Measurements from ENCODE around the gene SEPTIN14. TPM values are rescaled to one million over a fixed set of nuclear protein-coding genes. Genes with fewer than 3 reads are reported as not detected.
"Not testable (repeated sequence)": the region's sequence is repeated elsewhere in the genome, so short reads cannot be mapped to it uniquely, and the experiment has no call there.

The SEPTIN14 gene
- total RNA-seq, 1 donor from 2014 or later, result not detected

- DNase-seq, result no peak
- no peak for ATAC-seq (ENCODE audit: poor library complexity)
- intact Hi-C loops (cut with DNase I), result no loop called here
Observed at GRCh38 chr7:55792048-55792447, 70.5 kb downstream of the SEPTIN14 start.

GRCh38 chr7:55787796-55788195, 74.8 kb downstream of the SEPTIN14 start:
- ATAC-seq (ENCODE audit: poor library complexity) (no peak), DNase-seq (no peak)
- intact Hi-C loops (cut with DNase I), result no loop called here

- intact Hi-C loops (cut with DNase I), result no loop called here
- ATAC-seq (ENCODE audit: poor library complexity) (no peak), DNase-seq (no peak)
Observed at GRCh38 chr7:55786901-55787300, 75.7 kb downstream of the SEPTIN14 start.

GRCh38 chr7:55785444-55785843, 77.1 kb downstream of the SEPTIN14 start:
- intact Hi-C loops (cut with DNase I); DNase-seq; ATAC-seq (ENCODE audit: poor library complexity): not testable (repeated sequence)

DNA sequence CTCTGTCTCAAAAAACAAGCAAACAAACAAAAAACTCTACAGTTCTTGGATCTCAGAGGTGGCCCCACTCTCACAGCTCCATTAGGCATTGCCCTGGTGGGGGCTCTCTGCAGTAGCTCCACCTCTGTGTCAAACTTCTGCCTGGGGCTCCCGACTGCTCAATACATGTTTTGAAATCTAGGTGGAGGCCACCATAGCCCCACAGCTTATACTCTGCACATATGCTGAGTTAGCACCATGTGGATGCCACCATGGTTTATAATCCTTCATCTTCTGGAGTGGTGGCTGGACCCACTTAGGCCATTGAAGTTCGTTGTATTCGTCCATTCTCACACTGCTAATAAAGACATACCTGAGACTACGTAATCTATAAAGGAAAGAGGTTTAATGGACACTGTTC, 78.4 kb downstream of the SEPTIN14 start:
- intact Hi-C loops (cut with DNase I), result no loop called here
- DNase-seq, result no peak
- no peak for ATAC-seq (ENCODE audit: poor library complexity)

- ATAC-seq (ENCODE audit: poor library complexity), result no peak
- intact Hi-C loops (cut with DNase I), result no loop called here
- no peak for DNase-seq
Observed at GRCh38 chr7:55778631-55779030, 83.9 kb downstream of the SEPTIN14 start.

DNA sequence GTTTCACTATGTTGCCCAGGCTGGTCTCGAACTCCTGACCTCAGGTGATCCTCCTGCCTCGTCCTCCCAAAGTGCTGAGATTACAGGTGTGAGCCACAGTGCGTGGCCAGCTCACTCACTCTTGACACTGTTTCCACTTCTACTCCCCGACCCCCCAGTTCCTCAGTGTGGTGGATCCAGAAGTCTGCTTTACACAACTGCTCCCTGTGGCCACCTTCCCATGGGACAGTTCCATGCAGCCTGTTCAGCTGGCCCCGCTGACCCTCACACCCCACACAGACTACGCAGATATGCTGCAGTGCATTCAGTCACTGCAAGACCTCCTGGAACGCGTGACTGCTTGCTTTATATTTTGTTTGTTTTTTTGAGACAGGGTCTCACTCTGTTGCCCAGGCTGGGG, 86.4 kb downstream of the SEPTIN14 start:
- ATAC-seq (ENCODE audit: poor library complexity), result no peak
- DNase-seq, result no peak
- intact Hi-C loops (cut with DNase I), result no loop called here

GRCh38 chr7:55775051-55775420, 87.5 kb downstream of the SEPTIN14 start:
- no peak for ATAC-seq (ENCODE audit: poor library complexity)
- intact Hi-C loops (cut with DNase I), result no loop called here

GRCh38 chr7:55774327-55775050, 88.1 kb downstream of the SEPTIN14 start:
- intact Hi-C loops (cut with DNase I), result no loop called here
- DNase-seq, result no peak
- no peak for ATAC-seq (ENCODE audit: poor library complexity)

More at GRCh38 chr7:55775051-55775420, 87.5 kb downstream of the SEPTIN14 start:
- no peak for DNase-seq

- DNase-seq, result no peak
- intact Hi-C loops (cut with DNase I), result no loop called here
- ATAC-seq (ENCODE audit: poor library complexity), result no peak
Observed at GRCh38 chr7:55770778-55771177, 91.8 kb downstream of the SEPTIN14 start.

- ATAC-seq (ENCODE audit: poor library complexity); intact Hi-C loops (cut with DNase I); DNase-seq: not testable (repeated sequence)
Observed at GRCh38 chr7:55753274-55753862, 109.2 kb downstream of the SEPTIN14 start.

DNA sequence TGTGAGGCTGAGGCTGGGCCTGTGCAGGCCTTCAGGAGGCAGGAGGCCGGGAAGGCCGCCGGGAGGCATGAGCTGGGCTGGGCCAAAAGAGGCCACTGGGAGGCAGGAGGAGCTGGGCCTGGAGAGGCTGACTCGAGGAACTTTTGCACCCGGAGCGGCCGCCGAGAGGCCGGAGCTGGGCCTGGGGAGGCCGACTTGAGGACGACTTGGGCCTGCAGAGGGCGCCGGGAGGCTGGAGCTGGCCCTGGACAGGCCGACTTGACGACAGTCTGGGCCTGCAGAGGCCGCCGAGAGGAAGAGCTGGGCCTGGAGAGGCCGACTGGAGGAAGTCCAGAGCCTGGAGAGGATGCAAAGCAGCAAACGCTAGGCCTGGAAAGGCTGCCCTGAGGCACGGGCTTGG, 117.8 kb downstream of the SEPTIN14 start:
- DNase-seq; ATAC-seq (ENCODE audit: poor library complexity); intact Hi-C loops (cut with DNase I): not testable (repeated sequence)

Other genes starting within 250 kb of the SEPTIN14 start
- gene ZNF713, start 24.7 kb upstream of the SEPTIN14 start, total RNA-seq, result 2.6 TPM
- gene MRPS17, start 89.1 kb upstream of the SEPTIN14 start, total RNA-seq, result 21.0 TPM
- 334 TPM for gene NIPSNAP2, start 101.8 kb upstream of the SEPTIN14 start, total RNA-seq
- 12.0 TPM for gene PSPH, start 188.7 kb upstream of the SEPTIN14 start, total RNA-seq
- 67.2 TPM for gene CCT6A, start 189.0 kb upstream of the SEPTIN14 start, total RNA-seq
- 28.4 TPM for gene SUMF2, start 201.5 kb upstream of the SEPTIN14 start, total RNA-seq
- gene PHKG1, start 230.2 kb upstream of the SEPTIN14 start, total RNA-seq, result 31.3 TPM
- gene CHCHD2, start 243.7 kb upstream of the SEPTIN14 start, total RNA-seq, result 474 TPM

All from Right ventricle myocardium superior (tissue), 1 donor.